ENCODE measurements around the gene UNC13D. TPM values are rescaled to one million over a fixed set of nuclear protein-coding genes. Genes with fewer than 3 reads are reported as not detected.
A peak's percentile ranks its signal among the peaks of the same experiment; 100 is the strongest.

The UNC13D gene
- total RNA-seq, 1 donor from 2014 or later: 8.5 TPM

- DNase-seq: no peak
These were observed 9.8 kb downstream of the UNC13D start for GRCh38 chr17:75834279-75834920.

GRCh38 chr17:75832652-75833400 is 11.4 kb downstream of the UNC13D start:
- no peak for DNase-seq

GRCh38 chr17:75832164-75832651 is 12.0 kb downstream of the UNC13D start:
- no peak for DNase-seq

- no peak for DNase-seq
These were observed 13.1 kb downstream of the UNC13D start for GRCh38 chr17:75831032-75831571.

DNA sequence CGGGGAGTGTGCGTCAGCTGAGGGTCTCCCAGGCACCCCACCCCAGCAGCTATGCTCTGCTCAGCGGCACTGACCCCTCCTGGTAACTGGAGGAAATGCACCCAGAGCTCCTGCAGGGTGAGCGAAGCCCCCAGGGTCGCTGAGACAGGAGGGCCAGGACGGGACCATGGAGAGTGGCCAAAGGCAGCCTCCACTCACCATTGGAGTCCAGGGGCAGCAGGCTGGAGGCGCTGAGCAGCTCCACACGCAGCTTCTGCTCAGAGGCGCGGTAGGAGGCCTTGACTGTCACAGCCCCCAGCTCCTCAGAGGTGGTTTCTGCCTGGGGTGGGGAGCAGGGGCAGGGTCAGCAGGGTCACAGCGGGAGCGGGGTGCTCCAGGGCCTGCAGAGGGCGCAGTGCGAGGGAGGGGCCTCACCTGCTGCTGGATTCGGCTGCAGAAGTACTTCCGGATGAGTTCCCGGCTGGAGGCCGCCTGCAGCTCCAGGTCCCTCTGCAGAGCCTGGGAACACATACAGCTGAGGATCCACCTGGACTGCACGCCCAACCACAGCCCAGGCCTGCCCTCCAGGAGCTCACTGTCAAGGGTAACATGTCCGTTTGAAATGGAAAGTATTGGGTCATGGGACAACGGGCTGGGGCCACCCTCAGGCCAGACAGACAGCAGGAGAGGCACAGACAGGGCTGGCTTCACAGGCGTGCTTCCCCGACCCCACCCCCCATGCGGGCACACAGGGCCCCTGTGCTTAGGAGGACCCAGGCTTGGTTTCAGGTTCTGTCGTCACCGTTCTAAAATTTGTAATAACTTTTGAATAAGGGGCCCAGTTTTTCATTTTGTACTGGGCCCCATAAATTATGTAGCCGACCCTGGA is 13.8 kb downstream of the UNC13D start:
- DNase-seq: no peak

DNA sequence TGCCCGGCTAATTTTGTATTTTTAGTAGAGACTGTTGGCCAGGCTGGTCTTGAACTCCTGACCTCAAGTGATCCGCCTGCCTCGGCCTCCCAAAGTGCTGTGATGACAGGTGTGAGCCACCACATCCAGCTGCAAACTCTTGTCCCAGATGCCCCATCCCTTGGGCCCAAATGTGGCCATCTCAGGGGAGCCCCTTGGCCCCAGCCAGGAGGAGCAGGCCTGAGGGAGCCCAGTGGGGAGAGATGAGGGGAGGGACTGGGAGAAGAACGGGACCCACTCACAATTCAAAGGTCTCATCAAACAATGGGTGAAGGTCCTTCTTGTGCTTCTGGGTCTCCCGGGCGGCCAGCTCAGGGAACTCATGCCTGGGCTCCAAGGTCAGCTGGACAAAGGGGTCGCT is 14.5 kb downstream of the UNC13D start:
- DNase-seq: no peak

DNA sequence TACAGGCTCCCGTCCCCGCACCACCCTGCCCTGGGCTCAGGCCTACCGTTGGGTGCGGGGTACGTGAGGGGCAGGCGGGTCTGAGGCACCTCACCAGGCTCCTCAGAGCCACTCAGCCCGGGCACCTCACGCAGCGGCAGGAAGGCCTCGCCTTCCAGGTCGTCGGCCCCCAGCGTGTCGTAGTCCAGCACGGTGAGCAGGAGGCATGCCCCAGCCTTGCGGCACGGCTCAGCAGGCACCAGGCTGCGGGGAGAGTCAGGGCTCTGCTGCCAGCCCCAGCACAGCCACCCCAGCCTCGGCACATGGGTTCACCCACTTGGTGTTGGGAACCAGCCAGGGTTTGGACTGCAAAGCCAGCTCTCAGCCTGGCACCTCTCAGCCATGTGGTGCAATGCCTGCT is 15.5 kb downstream of the UNC13D start:
- no peak for DNase-seq

DNA sequence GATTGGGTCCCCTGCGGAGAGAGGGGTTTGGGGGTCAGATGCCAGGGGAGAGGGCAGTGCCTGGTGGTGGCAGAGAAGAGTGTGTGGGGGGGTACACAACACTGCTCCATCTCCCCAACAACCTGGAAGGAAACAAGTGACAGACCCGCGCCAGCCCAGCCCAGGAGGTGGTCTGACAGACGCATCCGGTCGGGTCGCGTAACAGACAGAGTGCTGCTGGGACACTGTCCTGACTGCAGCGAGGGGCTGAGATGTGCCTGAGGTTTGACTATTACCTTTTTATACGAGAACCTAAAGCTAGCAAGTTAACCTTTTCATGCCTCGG is 16.2 kb downstream of the UNC13D start:
- DNase-seq: no peak

DNA sequence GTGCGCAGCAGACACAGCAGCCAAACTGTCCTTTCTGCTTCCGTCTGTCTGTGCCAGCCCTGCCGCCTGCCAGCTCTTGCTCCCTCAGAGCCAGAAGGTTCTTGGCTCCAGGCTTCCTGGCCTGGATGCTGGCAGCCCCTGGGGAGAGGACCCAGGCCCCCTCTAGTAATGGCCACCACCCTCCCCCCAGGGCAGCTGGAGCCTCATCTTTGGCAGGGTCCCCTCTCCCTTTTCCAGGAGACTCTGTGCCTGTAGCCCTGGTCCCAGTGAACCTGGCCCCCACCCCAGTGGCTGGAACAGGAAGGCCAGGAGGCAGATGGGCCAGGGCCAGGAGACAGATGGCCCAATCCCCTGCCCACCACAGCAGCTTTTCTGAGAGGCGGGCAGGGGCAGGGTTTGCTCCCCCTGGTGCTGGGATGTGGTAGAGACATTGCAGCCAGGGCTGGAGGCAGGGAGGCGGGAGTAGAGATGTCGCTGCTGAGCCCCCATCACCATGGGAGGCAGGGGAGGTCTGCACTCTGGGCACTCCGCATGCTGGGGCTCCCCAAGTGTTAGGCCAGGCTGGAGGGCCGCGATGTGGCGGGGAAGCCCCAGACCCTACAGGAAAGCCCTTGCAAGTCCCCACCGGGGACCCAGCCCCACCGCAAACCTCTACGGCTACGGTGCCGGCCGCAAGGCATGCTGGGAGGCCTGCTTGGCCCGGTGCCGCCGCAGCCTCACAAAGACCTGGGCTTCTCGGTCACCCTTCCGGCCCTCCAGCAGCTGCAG is 16.7 kb downstream of the UNC13D start:
- DNase-seq: peak; percentile 58

DNA sequence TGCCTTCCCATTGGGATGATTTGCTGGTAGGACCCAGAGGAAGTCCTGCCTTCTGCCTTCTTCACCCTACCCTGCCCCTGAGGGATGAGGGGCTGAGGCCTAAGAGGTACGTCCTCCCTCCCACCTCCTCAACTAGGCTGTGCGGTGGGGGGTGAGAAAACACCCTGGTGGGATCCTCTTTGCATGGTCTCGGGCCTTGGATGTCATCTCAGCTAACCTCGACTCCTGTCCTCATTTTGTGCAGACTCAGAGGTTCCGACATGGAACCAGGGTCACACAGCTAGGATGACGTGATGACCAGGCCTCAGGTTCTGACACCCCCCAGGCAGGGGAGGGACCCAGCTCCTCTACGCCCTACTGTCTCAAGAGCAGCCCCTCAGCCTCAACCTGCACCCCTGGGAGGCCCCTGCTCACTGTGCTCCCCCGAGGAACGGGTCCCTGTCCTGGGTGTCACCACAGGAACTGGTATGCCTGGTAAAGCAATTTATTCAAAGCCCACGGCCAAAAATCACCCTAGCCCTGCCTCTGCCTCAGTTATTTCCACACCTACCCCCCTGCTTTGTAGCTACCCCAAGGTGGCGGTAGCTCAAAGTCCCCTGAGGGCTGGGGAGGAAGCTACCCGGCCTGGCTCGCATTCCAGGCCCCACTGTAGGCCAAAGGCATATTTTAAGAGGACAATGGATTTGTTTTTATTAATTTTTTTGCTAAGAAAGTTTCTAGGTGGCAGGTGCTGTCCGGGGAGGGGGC is 17.5 kb downstream of the UNC13D start:
- no peak for DNase-seq

GRCh38 chr17:75825748-75826370 is 18.3 kb downstream of the UNC13D start:
- no peak for DNase-seq

GRCh38 chr17:75825149-75825552 is 19.1 kb downstream of the UNC13D start:
- DNase-seq: no peak

DNA sequence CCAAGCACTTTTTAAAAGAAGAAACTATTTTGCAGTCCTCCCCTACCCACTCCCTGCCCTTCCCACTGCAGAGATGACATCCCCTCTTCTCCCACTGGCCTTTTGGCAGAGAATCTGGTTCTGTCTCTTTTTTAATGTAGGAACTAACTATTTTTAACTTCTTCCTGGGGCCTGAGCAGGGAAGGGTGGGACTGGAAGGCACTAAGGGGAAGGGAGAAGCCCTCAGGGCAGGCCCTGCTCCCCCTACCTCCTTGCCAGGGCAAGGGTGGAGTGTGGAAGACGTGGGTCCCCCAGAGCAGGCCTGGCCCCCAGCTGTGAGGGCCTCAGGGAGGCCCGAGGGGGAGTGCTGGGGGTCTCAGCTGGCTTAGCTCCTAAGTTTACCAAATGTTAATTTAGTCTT is 19.5 kb downstream of the UNC13D start:
- peak; percentile 50 for DNase-seq

DNA sequence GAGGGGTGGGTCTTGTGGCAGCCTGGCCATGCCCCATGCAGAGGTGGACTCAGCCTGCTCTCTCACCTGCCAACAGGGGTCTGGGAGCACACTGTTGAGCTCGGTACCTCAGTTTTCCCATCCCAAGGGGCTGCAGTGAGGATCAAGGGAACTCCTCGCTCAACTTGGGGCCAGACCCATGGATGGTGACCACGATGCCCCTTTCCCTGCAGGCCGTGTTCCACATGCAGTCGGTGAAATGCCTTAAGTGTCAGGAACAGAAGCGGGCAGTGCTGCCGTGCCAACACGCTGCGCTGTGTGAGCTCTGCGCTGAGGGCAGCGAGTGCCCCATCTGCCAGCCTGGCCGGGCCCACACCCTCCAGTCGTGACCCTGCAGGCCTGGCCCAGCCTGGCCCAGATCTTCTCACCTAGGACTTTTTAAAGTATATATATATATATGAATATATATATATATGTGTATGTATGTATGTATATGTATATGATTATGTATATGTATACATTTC is 20.1 kb downstream of the UNC13D start:
- DNase-seq: no peak

DNA sequence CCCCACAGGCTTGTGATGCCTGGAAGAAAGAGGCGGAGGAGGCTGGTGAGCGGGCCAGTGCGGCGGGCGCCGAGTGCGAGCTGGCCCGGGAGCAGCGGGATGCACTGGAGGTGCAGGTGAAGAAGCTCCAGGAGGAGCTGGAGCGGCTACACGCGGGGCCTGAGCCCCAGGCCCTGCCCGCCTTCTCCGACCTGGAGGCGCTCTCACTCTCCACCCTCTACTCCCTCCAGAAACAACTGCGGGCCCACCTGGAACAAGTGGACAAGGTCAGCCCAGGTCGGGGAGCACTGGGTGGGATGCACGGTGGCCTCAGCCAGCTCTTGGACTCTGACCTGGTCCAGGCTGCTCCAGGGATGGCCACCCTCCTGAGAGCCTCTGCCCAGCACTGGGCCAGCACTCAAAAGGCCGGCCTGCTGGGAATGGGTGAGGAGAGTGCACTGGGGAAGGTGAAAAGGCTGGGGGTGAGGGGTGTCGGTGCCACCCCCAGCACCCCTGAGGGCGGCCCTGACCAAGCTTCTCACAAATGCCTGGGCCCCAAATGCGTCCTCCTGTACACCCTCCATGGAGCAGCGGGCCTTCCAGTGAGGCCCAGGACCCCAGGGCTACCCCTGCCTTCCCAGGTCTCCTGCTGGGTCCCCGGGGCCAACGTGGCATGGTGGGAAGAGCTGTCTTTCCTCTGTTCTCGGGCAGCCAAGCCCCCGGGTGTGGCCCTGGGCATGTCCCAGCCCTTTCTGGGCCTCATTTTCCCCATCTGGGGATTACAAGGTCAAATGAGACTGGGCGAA is 20.8 kb downstream of the UNC13D start:
- DNase-seq: no peak

DNA sequence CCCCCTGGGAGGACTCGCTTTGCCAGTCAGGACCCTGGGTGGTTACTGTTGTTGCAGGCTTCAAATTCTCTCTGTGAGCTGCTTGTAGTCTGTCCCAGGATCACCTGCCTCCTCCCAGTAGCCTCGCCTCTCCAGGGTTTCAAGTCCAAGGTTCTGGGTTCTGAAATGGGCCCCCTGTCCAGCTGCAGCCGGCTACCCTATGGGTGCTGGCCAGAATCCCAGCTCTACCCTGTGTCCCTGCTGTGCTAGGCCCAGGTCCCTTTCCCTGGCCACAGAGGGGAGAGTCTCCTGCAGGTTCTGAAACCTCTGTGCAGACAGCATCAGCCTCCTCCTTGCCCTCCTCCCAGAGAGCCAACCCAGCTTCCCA is 21.4 kb downstream of the UNC13D start:
- DNase-seq: no peak

DNA sequence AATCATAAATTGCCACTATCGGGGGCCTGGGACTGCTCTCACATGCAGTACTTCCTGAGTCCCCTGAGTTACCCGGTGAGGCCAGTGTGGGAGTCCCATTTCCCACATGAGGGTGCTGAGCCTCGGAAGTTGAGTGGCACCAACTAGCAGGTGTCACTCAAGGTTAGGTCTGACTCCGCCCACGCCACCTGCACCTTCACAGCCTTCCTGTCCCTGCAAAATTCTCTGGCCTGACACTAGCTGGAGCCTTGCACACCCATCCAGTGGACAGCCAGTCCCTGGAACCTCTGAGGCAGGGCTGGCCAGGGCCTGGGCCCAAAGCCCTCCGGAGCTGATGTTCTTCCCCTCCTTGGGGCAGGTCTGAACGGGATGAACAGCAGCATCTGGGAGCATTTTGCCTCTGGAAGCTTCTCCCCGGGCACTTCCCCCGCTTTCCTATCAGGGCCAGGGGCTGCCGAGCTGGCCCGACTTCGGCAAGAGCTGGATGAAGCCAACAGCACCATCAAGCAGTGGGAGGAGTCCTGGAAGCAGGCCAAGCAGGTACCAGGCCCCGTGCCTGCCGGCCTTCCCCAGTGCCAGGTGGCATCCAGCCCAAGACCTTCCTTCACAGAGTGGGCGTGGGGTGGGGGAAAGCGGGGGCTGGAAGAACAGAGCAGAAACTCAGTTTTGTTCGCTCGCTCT is 21.9 kb downstream of the UNC13D start:
- no peak for DNase-seq

DNA sequence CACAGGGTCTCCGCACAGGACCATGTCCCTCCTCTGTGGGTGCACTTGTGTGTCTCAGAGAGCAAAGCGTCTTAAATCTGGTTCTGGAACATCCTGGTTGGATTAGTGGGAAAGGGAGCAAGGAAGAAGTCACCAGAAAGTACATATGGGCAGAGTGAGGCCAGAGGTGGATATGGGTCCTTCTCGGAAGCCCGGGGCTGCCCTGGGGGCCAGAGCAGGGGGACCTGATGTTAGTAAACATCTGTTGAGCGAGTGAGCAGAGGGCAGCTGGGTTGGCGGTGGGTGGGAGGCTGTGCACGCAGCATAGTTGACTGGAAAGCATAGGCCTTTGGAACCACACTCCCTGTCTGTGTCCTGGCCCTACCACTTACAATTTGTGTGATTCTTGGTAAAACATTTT is 22.7 kb downstream of the UNC13D start:
- no peak for DNase-seq

Data from skin of body (tissue), 2 donors.